ENCODE data around the gene NKD2. TPM values are rescaled to one million over a fixed set of nuclear protein-coding genes. Genes with fewer than 3 reads are reported as not detected.

Gene NKD2
- polyA plus RNA-seq, 1 of the 3 experiments (the other 2 are of a cell fraction), result not detected

GRCh38 chr5:961002-961710 lies 47.4 kb upstream of the NKD2 start:
- H3K79me2 ChIP-seq (ENCODE audit: insufficient read depth), result no peaks in the 10 kb centered on the region
- POLR2A ChIA-PET, result no interaction called here

DNA sequence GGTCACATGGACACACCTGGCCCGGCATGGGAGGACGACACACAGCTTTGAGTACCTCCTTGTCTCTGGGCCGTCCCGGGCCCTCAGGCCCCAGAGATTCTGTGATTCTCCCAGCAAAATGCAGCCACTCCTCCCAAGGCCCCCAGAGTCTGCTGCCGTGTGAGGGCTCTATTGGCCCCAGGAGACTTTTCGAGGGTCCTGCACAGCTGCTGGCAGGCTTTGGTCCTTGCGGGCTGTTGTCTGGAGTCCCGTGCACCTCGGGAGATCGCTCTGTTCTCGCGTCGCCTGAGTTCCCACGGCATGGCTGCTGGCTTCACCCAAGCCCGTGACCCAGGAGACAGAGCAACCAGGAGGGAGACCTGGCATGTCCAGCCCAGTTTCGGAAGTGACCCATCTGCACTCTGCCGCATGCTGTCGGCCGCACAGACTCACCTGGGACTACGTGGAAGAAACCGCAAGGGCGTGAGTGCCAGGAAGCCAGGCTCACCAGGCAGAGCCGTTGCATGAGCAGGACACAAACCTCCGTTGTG lies 46.8 kb upstream of the NKD2 start:
- 89% methylated on average over 19 of the region's 24 CpGs for WGBS (ENCODE audit: low lambda C conversion rate)
- TF ChIP-seq FOXM1 (IDR thresholded peaks at IDR 0.05; ENCODE audit: low read depth) (no peak), MAX (IDR thresholded peaks at IDR 0.05; ENCODE audit: low read depth) (no peak), GATA2 (CRISPR knock-in tag; IDR thresholded peaks at IDR 0.05) (no peak), USF1 (IDR thresholded peaks at IDR 0.05; ENCODE audit: borderline replicate concordance, low read depth) (no peak), FOSL2 (IDR thresholded peaks at IDR 0.05; ENCODE audit: borderline replicate concordance, low read depth) (no peak), GABPA (IDR thresholded peaks at IDR 0.05; ENCODE audit: low read depth) (no peak)
- H4K20me1 ChIP-seq (ENCODE audit: insufficient read depth), result no peaks in the 10 kb centered on the region
- H3K4me1 ChIP-seq (ENCODE audit: control insufficient read depth in 1 of 2, insufficient read depth in 2 of 2, low read depth in 1 of 2, low read length in 1 of 2), result peaks cover 12 to 30% of the 10 kb centered on the region in 2 experiments; a peak in 3 of 4 replicates
- no peaks in the 10 kb centered on the region for H3F3A ChIP-seq (replicated peaks; ENCODE audit: insufficient read depth)
- no peaks in the 10 kb centered on the region for H3K36me3 ChIP-seq (replicated peaks in 1 of 2; ENCODE audit: control insufficient read depth in 1 of 2, insufficient read depth in 2 of 2, low read length in 1 of 2)
- H3K27ac ChIP-seq (ENCODE audit: low read depth in 2 of 2, low read length in 1 of 2), result no peak overlapping the region
- no peaks in the 10 kb centered on the region; the same call in 1 of the 2 replicates for H3K27me3 ChIP-seq (ENCODE audit: insufficient read depth)
- POLR2A ChIA-PET, result no interaction called here
- no peak overlapping the region for H2AFZ ChIP-seq (ENCODE audit: low read depth)
- CTCF ChIA-PET, result interaction anchor here (1.3 kb wide), 1 partner anchor 179 kb away, joined by 3 read pairs; no protein-coding TSS in a partner anchor
- H3K9me2 ChIP-seq, result no peaks in the 10 kb centered on the region
- H3K9ac ChIP-seq, result no peak overlapping the region
- H3K4me2 ChIP-seq, result no peak overlapping the region
- H3K79me2 ChIP-seq (ENCODE audit: insufficient read depth), result no peaks in the 10 kb centered on the region
- H3K9me3 ChIP-seq, result no peaks in the 10 kb centered on the region
- DNase-seq, result no peak
- no peak overlapping the region for H3K4me3 ChIP-seq (ENCODE audit: low read depth in 2 of 2, low read length in 1 of 2)

More at GRCh38 chr5:961002-961710, 47.4 kb upstream of the NKD2 start:
- Histone ChIP-seq H3K36me3 (replicated peaks in 1 of 2; ENCODE audit: control insufficient read depth in 1 of 2, insufficient read depth in 2 of 2, low read length in 1 of 2) (no peaks in the 10 kb centered on the region), H3K9ac (no peak overlapping the region), H3K4me2 (no peak overlapping the region), H3K27ac (ENCODE audit: low read depth in 2 of 2, low read length in 1 of 2) (no peak overlapping the region), H3K9me3 (no peaks in the 10 kb centered on the region), H2AFZ (ENCODE audit: low read depth) (no peak overlapping the region), H3K9me2 (no peaks in the 10 kb centered on the region), H3K4me3 (ENCODE audit: low read depth in 2 of 2, low read length in 1 of 2) (no peak overlapping the region), H3K4me1 (ENCODE audit: control insufficient read depth in 1 of 2, insufficient read depth in 2 of 2, low read depth in 1 of 2, low read length in 1 of 2) (peaks cover 18 to 30% of the 10 kb centered on the region in 2 experiments; a peak in 3 of 4 replicates), H4K20me1 (ENCODE audit: insufficient read depth) (no peaks in the 10 kb centered on the region), H3F3A (replicated peaks; ENCODE audit: insufficient read depth) (no peaks in the 10 kb centered on the region), H3K27me3 (ENCODE audit: insufficient read depth) (no peaks in the 10 kb centered on the region; the same call in 1 of the 2 replicates)
- CTCF ChIA-PET, result interaction anchor here (1.3 kb wide), 1 partner anchor 179 kb away, joined by 3 read pairs; no protein-coding TSS in a partner anchor
- 86% methylated on average over 14 of the region's 27 CpGs for WGBS (ENCODE audit: low lambda C conversion rate)
- TF ChIP-seq YY1 (IDR thresholded peaks at IDR 0.05; ENCODE audit: low read depth) (no peak), IRF3 (IDR thresholded peaks at IDR 0.05; ENCODE audit: low read depth, low read length) (no peak), NFIC (IDR thresholded peaks at IDR 0.05; ENCODE audit: borderline replicate concordance) (no peak)
- peak; percentile 19 for DNase-seq
